SU-DHL-6 (cell line): ENCODE results near the gene SRPK2.

Experiments
- CTCF ChIP-seq: fragments of 200-600 bp; sonication (generic); IDR thresholded peaks from one replicate; pipeline ENCODE4 v1.5.1; 2017; ENCODE audit warnings: antibody characterized with exemption, mild to moderate bottlenecking, low read length, moderate library complexity; ENCODE audit not compliant: insufficient read depth, poor library complexity, severe bottlenecking
- EZH2phosphoT487 ChIP-seq: fragments of 200-600 bp; sonication (generic), shearing (Covaris generic); conservative IDR thresholded peaks from 2 replicates; pipeline ENCODE4 v1.6.1; 2018; ENCODE audit warnings: mild to moderate bottlenecking, antibody characterized with exemption, low read length, moderate library complexity, mixed read lengths

- TF ChIP-seq EZH2phosphoT487 (no peak), CTCF (no peak)
Measured at GRCh38 chr7:105322655-105323277, 66.0 kb downstream of the SRPK2 start.
